Measurements from ENCODE around the gene KCND2.
"Not testable (repeated sequence)": the region's sequence is repeated elsewhere in the genome, so short reads cannot be mapped to it uniquely, and the experiment has no call there.

KCND2 gene

GRCh38 chr7:120658516-120658915 lies 385.5 kb downstream of the KCND2 start:
- no peak for TF ChIP-seq POLR2A (IDR thresholded peaks at IDR 0.05; ENCODE audit: low read depth, low read length)
- no peak for DNase-seq (ENCODE audit: insufficient read length, low spot score)
- FAIRE-seq, result no peak

- no peak for DNase-seq (ENCODE audit: insufficient read length, low spot score)
- no peak for TF ChIP-seq POLR2A (IDR thresholded peaks at IDR 0.05; ENCODE audit: low read depth, low read length)
- FAIRE-seq, result no peak
Measured at GRCh38 chr7:120662291-120662690, 389.3 kb downstream of the KCND2 start.

- DNase-seq (ENCODE audit: insufficient read length, low spot score), result no peak
- TF ChIP-seq POLR2A (IDR thresholded peaks at IDR 0.05; ENCODE audit: low read depth, low read length), result no peak
- FAIRE-seq, result no peak
Measured at GRCh38 chr7:120665068-120665467, 392.1 kb downstream of the KCND2 start.

GRCh38 chr7:120675076-120675475 lies 402.1 kb downstream of the KCND2 start:
- TF ChIP-seq POLR2A (IDR thresholded peaks at IDR 0.05; ENCODE audit: low read depth, low read length), result no peak
- DNase-seq (ENCODE audit: insufficient read length, low spot score), result no peak
- no peak for FAIRE-seq

GRCh38 chr7:120677535-120677934 lies 404.6 kb downstream of the KCND2 start:
- DNase-seq (ENCODE audit: insufficient read length, low spot score), result no peak
- no peak for FAIRE-seq
- TF ChIP-seq POLR2A (IDR thresholded peaks at IDR 0.05; ENCODE audit: low read depth, low read length), result no peak

- TF ChIP-seq POLR2A (IDR thresholded peaks at IDR 0.05; ENCODE audit: low read depth, low read length), result no peak
- FAIRE-seq (no peak), DNase-seq (ENCODE audit: insufficient read length, low spot score) (no peak)
Measured at GRCh38 chr7:120680985-120681384, 408.0 kb downstream of the KCND2 start.

- no peak for FAIRE-seq
- TF ChIP-seq POLR2A (IDR thresholded peaks at IDR 0.05; ENCODE audit: low read depth, low read length), result no peak
Measured at GRCh38 chr7:120684463-120684862, 411.5 kb downstream of the KCND2 start.

GRCh38 chr7:120691915-120692314 lies 418.9 kb downstream of the KCND2 start:
- TF ChIP-seq POLR2A (IDR thresholded peaks at IDR 0.05; ENCODE audit: low read depth, low read length), result no peak
- DNase-seq (ENCODE audit: insufficient read length, low spot score), result no peak
- no peak for FAIRE-seq

More at GRCh38 chr7:120684463-120684862, 411.5 kb downstream of the KCND2 start:
- DNase-seq (ENCODE audit: insufficient read length, low spot score), result no peak

- TF ChIP-seq POLR2A (IDR thresholded peaks at IDR 0.05; ENCODE audit: low read depth, low read length), result no peak
- FAIRE-seq (no peak), DNase-seq (ENCODE audit: insufficient read length, low spot score) (no peak)
Measured at GRCh38 chr7:120695848-120696247, 422.9 kb downstream of the KCND2 start.

- DNase-seq (ENCODE audit: insufficient read length, low spot score) (no peak), FAIRE-seq (no peak)
- no peak for TF ChIP-seq POLR2A (IDR thresholded peaks at IDR 0.05; ENCODE audit: low read depth, low read length)
Measured at GRCh38 chr7:120700796-120701195, 427.8 kb downstream of the KCND2 start.

- not testable (repeated sequence) for DNase-seq (ENCODE audit: insufficient read length, low spot score); FAIRE-seq
Measured at GRCh38 chr7:120702408-120702807, 429.4 kb downstream of the KCND2 start.

- no peak for TF ChIP-seq POLR2A (IDR thresholded peaks at IDR 0.05; ENCODE audit: low read depth, low read length)
- no peak for DNase-seq (ENCODE audit: insufficient read length, low spot score)
- FAIRE-seq, result no peak
Measured at GRCh38 chr7:120703585-120704240, 430.7 kb downstream of the KCND2 start.

GRCh38 chr7:120709252-120709971 lies 436.4 kb downstream of the KCND2 start:
- no peak for TF ChIP-seq POLR2A (IDR thresholded peaks at IDR 0.05; ENCODE audit: low read depth, low read length)
- FAIRE-seq, result no peak
- no peak for DNase-seq (ENCODE audit: insufficient read length, low spot score)

- DNase-seq (ENCODE audit: insufficient read length, low spot score) (no peak), FAIRE-seq (no peak)
- no peak for TF ChIP-seq POLR2A (IDR thresholded peaks at IDR 0.05; ENCODE audit: low read depth, low read length)
Measured at GRCh38 chr7:120709972-120710320, 437.0 kb downstream of the KCND2 start.

GRCh38 chr7:120714945-120715344 lies 442.0 kb downstream of the KCND2 start:
- no peak for FAIRE-seq
- no peak for TF ChIP-seq POLR2A (IDR thresholded peaks at IDR 0.05; ENCODE audit: low read depth, low read length)
- no peak for DNase-seq (ENCODE audit: insufficient read length, low spot score)

Data from H54 (cell line).